Measurements from ENCODE around the gene PDE11A. TPM values are rescaled to one million over a fixed set of nuclear protein-coding genes. Genes with fewer than 3 reads are reported as not detected.

The PDE11A gene
- total and polyA plus RNA-seq, 2 of the 8 experiments (the other 6 are each of a cell fraction or from before 2014, with no cell fraction given) = 0.19 to 0.23 TPM

- H2BK5ac ChIP-seq (ENCODE audit: low read depth, low read length) = no peak overlapping the region
- no peak overlapping the region for H4K5ac ChIP-seq (ENCODE audit: insufficient read length, low read depth, low read length)
- TF ChIP-seq GTF2F1 (IDR thresholded peaks at IDR 0.05; ENCODE audit: borderline replicate concordance, low read depth, low read length) (no peak), HDAC6 (IDR thresholded peaks at IDR 0.05; ENCODE audit: low read depth, low read length) (no peak), NRF1 (IDR thresholded peaks at IDR 0.05; ENCODE audit: low read depth, low read length) (no peak), EGR1 (IDR thresholded peaks at IDR 0.05; ENCODE audit: borderline replicate concordance, low read depth, low read length) (no peak)
- H2BK120ac ChIP-seq (replicated peaks; ENCODE audit: low read depth, low read length) = no peak overlapping the region
- H2BK12ac ChIP-seq (ENCODE audit: low read depth, low read length) = no peak overlapping the region
- no peaks in the 10 kb centered on the region for H3K36me3 ChIP-seq (ENCODE audit: control insufficient read depth in 2 of 4, insufficient read depth in 4 of 4, low read length in 3 of 4)
- POLR2A ChIA-PET (ENCODE audit: partially characterized antibody) = no interaction called here
- no peaks in the 10 kb centered on the region for H3K23me2 ChIP-seq (ENCODE audit: low read depth, low read length)
- no peak overlapping the region for H3K4me2 ChIP-seq (ENCODE audit: insufficient read depth in 1 of 2, low read depth in 2 of 2, low read length in 2 of 2)
- CTCF ChIA-PET (ENCODE audit: partially characterized antibody) = interaction anchor here (0.7 to 3.8 kb wide), 8 partner anchors 9 to 260 kb away, joined by 3 to 15 read pairs (median 3); no protein-coding TSS in a partner anchor
- no peak overlapping the region for H3K23ac ChIP-seq (ENCODE audit: insufficient read length)
- H3K4me1 ChIP-seq (replicated peaks in 1 of 4; ENCODE audit: control insufficient read depth in 3 of 4, insufficient read depth in 4 of 4, low read length in 3 of 4) = peaks cover 2 to 11% (median 4%) of the 10 kb centered on the region in 4 experiments; a peak in 5 of 7 replicates
- H4K8ac ChIP-seq (ENCODE audit: extremely low read depth, insufficient read depth, low read length) = no peak overlapping the region
- H2AK5ac ChIP-seq (ENCODE audit: low read depth, low read length) = no peak overlapping the region
- H3K18ac ChIP-seq (ENCODE audit: extremely low read depth, low read length) = no peak overlapping the region
- no peak overlapping the region for H3K14ac ChIP-seq (ENCODE audit: insufficient read length)
- H3K56ac ChIP-seq (replicated peaks; ENCODE audit: insufficient read length, low read depth, low read length) = no peak overlapping the region
- no peaks in the 10 kb centered on the region for H3K79me1 ChIP-seq (ENCODE audit: low read depth, low read length)
- H3K4me3 ChIP-seq (ENCODE audit: extremely low read depth in 1 of 4, insufficient read depth in 2 of 4, low read depth in 3 of 4, low read length in 4 of 4) = no peak overlapping the region
- no peak overlapping the region for H4K91ac ChIP-seq (replicated peaks; ENCODE audit: insufficient read length, low read length)
- no peak overlapping the region for H2AFZ ChIP-seq (ENCODE audit: low read length)
- H2BK15ac ChIP-seq (ENCODE audit: low read length) = no peak overlapping the region
- H3K27ac ChIP-seq (ENCODE audit: low read depth, low read length) = no peak overlapping the region
- H3K4ac ChIP-seq (replicated peaks; ENCODE audit: insufficient read length, low read depth, low read length) = no peak overlapping the region
- no peaks in the 10 kb centered on the region for H3K27me3 ChIP-seq (replicated peaks in 1 of 4; ENCODE audit: control insufficient read depth in 3 of 4, extremely low read depth in 1 of 4, insufficient read depth in 3 of 4, low read length in 3 of 4)
- FAIRE-seq (no peak), DNase-seq (ENCODE audit: low read depth in 1 of 2, low spot score in 2 of 2) (no peak)
- H3K79me2 ChIP-seq (ENCODE audit: control insufficient read depth in 1 of 2, insufficient read depth in 2 of 2, low read length in 2 of 2) = no peaks in the 10 kb centered on the region
- H3K9me3 ChIP-seq (ENCODE audit: insufficient read depth in 2 of 2, low read depth in 1 of 2, low read length in 1 of 2) = no peaks in the 10 kb centered on the region
- no peak overlapping the region for H2BK20ac ChIP-seq (ENCODE audit: low read length)
- no peak overlapping the region for H3K9ac ChIP-seq (replicated peaks in 1 of 4; ENCODE audit: extremely low read depth in 1 of 4, low read depth in 3 of 4, low read length in 3 of 4)
- no peaks in the 10 kb centered on the region for H4K20me1 ChIP-seq (replicated peaks in 1 of 2; ENCODE audit: control insufficient read depth in 1 of 2, insufficient read depth in 2 of 2, low read length in 2 of 2)
- WGBS, 2 experiments (ENCODE audit: extremely low coverage in 1 of 2, insufficient coverage in 1 of 2, insufficient read length in 1 of 2, insufficient replicate concordance in 2 of 2, low coverage in 1 of 2, low lambda C conversion rate in 2 of 2, missing lambda C conversion rate in 1 of 2) = 87% methylated on average over 3 of the region's 3 CpGs; no CpG with 5 or more reads in 1 of the 2 experiments
These were observed 479.2 kb downstream of the PDE11A start for GRCh38 chr2:177593402-177593801.

Data from H1 (cell line).